Uterus (tissue), 2 donors: Measurements from ENCODE around the gene SP140.

Experiments used
- POLR2A ChIP-seq, 2 donors: fragments of 450-650 bp; IDR thresholded peaks; one replicate each; pipeline ENCODE4 v1.6.1; 2016; ENCODE audit warnings: antibody characterized with exemption in 2 of 2, mild to moderate bottlenecking in 1 of 2, moderate library complexity in 1 of 2
- TF ChIP-seq, protein P1 (sequence below), 4 experiments: fragments of 200-600 bp in 2 of 4; fragments of 450-650 bp in 2 of 4; sonication (generic) in 2 of 4; IDR thresholded peaks; one replicate each; pipeline ENCODE4 v1.5.1; 2016 to 2019; ENCODE audit warnings: antibody characterized with exemption in 4 of 4, mild to moderate bottlenecking in 2 of 4, moderate library complexity in 1 of 4

- TF ChIP-seq, protein P1, sequence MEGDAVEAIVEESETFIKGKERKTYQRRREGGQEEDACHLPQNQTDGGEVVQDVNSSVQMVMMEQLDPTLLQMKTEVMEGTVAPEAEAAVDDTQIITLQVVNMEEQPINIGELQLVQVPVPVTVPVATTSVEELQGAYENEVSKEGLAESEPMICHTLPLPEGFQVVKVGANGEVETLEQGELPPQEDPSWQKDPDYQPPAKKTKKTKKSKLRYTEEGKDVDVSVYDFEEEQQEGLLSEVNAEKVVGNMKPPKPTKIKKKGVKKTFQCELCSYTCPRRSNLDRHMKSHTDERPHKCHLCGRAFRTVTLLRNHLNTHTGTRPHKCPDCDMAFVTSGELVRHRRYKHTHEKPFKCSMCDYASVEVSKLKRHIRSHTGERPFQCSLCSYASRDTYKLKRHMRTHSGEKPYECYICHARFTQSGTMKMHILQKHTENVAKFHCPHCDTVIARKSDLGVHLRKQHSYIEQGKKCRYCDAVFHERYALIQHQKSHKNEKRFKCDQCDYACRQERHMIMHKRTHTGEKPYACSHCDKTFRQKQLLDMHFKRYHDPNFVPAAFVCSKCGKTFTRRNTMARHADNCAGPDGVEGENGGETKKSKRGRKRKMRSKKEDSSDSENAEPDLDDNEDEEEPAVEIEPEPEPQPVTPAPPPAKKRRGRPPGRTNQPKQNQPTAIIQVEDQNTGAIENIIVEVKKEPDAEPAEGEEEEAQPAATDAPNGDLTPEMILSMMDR (IDR thresholded peaks at IDR 0.05): no peak
- no peak for TF ChIP-seq POLR2A (IDR thresholded peaks at IDR 0.05)
Measured at GRCh38 chr2:230346921-230347533, 121.5 kb downstream of the SP140 start.
